Measurements from ENCODE around the gene RUFY1. TPM values are rescaled to one million over a fixed set of nuclear protein-coding genes. Genes with fewer than 3 reads are reported as not detected.

The RUFY1 gene
- total and polyA plus RNA-seq, 9 of the 15 experiments (the other 6 are each of a cell fraction or from before 2014, with no cell fraction given) = 5.0 to 41.7 (median 29.6) TPM

- TF ChIP-seq E2F6 (IDR thresholded peaks at IDR 0.05; ENCODE audit: borderline replicate concordance in 1 of 2, extremely low read depth in 1 of 2, insufficient read depth in 1 of 2, insufficient read length in 1 of 2, low read depth in 1 of 2, low read length in 1 of 2, poor library complexity in 1 of 2, severe bottlenecking in 1 of 2) (peak in 1 of 2 experiments; percentile 63), HMG20B (CRISPR knock-in tag; IDR thresholded peaks at IDR 0.05) (peak; percentile 45; the same call in 1 of the 2 replicates), ZNF695 (CRISPR knock-in tag; IDR thresholded peaks at IDR 0.05) (no peak), KDM2B (CRISPR knock-in tag; IDR thresholded peaks at IDR 0.05) (0 out of 2 replicates have a peak, but pooled peaks have one; percentile 59), ZNF143 (CRISPR knock-in tag; IDR thresholded peaks at IDR 0.05) (peak; percentile 64), ZNF384 (IDR thresholded peaks at IDR 0.05; ENCODE audit: low read depth, low read length) (no peak), HLTF (IDR thresholded peaks at IDR 0.05) (no peak; the same call in 1 of the 2 replicates), COPS2 (conservative IDR thresholded peaks at IDR 0.05) (no peak), ZNF232 (CRISPR knock-in tag; IDR thresholded peaks at IDR 0.05) (peak; percentile 51; the same call in 1 of the 2 replicates), CAMTA2 (CRISPR knock-in tag; conservative IDR thresholded peaks at IDR 0.05) (no peak), NFATC3 (IDR thresholded peaks at IDR 0.05) (no peak), AFF1 (IDR thresholded peaks at IDR 0.05; ENCODE audit: low read depth in 1 of 2, partially characterized antibody in 2 of 2) (peak in 1 of 2 experiments; percentile 73), POLR2A (conservative IDR thresholded peaks at IDR 0.05) (peak; percentile 100), NR4A1 (CRISPR knock-in tag; IDR thresholded peaks at IDR 0.05) (0 out of 2 replicates have a peak, but pooled peaks have one; percentile 54), NR4A1 (tag; IDR thresholded peaks at IDR 0.05) (0 out of 2 replicates have a peak, but pooled peaks have one; percentile 41), ETS2 (tag; IDR thresholded peaks at IDR 0.05; ENCODE audit: borderline replicate concordance, poor library complexity, severe bottlenecking) (peak; percentile 39), MBD1 (CRISPR knock-in tag; IDR thresholded peaks at IDR 0.05) (no peak), PYGO2 (tag; IDR thresholded peaks at IDR 0.05) (no peak)
These were observed 72.9 kb downstream of the RUFY1 start, which contains the start of gene HNRNPH1 (continued) for GRCh38 chr5:179623003-179623905.
